HG03432 (cell line): Measurements from ENCODE around the gene MADD.
"Not testable (repeated sequence)": the region's sequence is repeated elsewhere in the genome, so short reads cannot be mapped to it uniquely, and the experiment has no call there.

Experiments used
- ATAC-seq: cut with Tn5 transposase; IDR thresholded peaks from one replicate; pipeline ENCODE4 v1.9.1; 2021; ENCODE audit warnings: mild to moderate bottlenecking, moderate library complexity; ENCODE audit not compliant: unreplicated experiment

The MADD gene

GRCh38 chr11:47272706-47273105 is 2.8 kb downstream of the MADD start:
- ATAC-seq, result no peak

DNA sequence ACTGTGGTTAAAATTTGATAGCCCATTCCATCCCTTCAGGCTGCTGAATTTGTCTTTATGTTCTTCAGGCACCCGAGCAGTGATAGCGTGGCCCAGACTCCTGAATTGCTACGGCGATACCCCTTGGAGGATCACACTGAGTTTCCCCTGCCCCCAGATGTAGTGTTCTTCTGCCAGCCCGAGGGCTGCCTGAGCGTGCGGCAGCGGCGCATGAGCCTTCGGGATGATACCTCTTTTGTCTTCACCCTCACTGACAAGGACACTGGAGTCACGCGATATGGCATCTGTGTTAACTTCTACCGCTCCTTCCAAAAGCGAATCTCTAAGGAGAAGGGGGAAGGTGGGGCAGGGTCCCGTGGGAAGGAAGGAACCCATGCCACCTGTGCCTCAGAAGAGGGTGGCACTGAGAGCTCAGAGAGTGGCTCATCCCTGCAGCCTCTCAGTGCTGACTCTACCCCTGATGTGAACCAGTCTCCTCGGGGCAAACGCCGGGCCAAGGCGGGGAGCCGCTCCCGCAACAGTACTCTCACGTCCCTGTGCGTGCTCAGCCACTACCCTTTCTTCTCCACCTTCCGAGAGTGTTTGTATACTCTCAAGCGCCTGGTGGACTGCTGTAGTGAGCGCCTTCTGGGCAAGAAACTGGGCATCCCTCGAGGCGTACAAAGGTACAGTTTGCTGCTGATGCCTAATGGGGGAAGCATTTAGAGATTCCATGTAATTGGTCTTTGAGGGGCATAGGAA is 4.7 kb downstream of the MADD start:
- ATAC-seq, result no peak

GRCh38 chr11:47276923-47277322 is 7.0 kb downstream of the MADD start:
- ATAC-seq, result no peak

DNA sequence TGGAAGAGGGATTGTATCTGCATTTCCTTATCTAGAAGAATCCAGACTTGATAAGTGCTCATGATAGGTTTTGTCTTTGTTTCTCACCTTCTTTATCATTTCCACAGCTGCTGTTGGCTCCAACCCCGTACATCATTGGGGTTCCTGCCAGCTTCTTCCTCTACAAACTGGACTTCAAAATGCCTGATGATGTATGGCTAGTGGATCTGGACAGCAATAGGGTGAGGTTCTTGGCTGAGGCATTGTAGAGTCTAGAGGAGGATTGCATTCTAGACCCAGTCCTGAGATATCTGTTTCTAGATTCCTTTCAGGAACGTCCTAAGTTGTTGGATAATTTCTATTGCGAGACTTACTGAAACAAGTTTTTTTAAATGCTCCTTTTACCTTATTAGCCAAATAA is 8.1 kb downstream of the MADD start:
- ATAC-seq, result no peak

DNA sequence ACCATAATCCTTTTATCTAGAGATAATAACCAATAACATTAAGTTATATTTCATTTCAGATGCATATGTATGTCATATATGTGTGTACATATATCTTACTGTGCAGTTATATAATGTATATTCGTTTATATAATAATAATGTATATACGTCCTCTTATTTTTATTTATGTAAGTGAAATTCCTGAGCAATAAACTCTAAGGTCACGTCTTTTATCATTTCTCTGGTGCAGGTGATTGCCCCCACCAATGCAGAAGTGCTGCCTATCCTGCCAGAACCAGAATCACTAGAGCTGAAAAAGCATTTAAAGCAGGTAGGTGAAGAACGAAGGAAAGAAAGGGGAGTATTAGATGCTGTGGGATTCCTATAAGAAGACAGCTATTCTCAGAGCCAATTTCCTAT is 8.8 kb downstream of the MADD start:
- no peak for ATAC-seq

GRCh38 chr11:47280099-47280498 is 10.2 kb downstream of the MADD start:
- ATAC-seq, result no peak

DNA sequence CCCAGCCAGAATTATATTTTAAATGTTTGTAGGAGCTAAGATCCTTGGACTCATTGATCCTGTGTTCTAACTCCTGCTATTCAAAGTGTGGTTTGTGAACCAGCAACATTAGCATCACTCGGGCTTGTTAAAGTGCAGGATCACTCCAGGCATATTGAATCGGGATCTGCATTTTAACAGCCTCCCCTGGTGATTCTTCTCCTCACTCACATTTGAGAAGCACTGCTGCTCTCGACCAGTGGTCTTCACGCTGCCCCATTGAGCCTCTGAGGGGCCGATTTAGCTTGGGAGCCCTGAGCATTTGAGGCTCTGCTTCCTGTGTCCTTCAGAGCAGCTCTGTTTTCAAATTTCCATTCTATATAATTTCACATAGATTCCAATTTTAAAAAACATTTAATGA is 10.9 kb downstream of the MADD start:
- ATAC-seq, result no peak

DNA sequence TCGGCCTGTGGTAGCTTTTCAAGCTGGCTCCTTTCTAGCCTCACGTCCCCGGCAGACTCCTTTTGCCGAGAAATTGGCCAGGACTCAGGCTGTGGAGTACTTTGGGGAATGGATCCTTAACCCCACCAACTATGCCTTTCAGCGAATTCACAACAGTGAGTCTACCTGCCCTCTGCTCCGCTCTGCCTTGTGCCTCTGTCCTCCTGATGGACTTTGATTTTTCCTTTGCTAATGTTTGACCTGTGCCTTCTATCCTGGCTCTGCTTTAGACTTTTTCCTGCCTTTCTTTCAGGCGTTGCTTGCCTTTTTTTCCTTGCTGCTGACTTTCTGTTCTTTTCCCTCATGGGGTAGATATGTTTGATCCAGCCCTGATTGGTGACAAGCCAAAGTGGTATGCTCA is 12.5 kb downstream of the MADD start:
- ATAC-seq, result no peak

- no peak for ATAC-seq
These were observed 14.2 kb downstream of the MADD start for GRCh38 chr11:47284151-47284550.

GRCh38 chr11:47285969-47286770 is 16.2 kb downstream of the MADD start:
- no peak for ATAC-seq

DNA sequence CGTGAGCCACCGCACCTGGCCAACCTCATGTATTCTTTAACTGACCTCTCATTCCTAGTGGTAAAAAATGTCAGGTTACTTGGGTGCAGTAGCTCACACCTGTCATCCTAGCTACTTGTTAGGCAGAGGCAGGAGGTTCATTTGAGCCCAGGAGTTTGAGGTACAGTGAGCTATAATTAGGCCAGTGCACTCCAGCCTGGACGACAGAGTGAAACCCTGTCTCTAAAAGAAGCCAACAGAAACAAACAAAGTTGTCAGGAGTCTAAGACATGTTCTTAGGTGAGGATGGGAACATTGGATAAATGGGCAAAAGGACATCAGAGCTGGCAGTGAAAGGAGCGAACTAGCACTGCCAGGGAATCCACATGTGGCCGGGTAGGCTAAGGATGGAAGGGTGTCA is 18.1 kb downstream of the MADD start:
- ATAC-seq, result no peak

DNA sequence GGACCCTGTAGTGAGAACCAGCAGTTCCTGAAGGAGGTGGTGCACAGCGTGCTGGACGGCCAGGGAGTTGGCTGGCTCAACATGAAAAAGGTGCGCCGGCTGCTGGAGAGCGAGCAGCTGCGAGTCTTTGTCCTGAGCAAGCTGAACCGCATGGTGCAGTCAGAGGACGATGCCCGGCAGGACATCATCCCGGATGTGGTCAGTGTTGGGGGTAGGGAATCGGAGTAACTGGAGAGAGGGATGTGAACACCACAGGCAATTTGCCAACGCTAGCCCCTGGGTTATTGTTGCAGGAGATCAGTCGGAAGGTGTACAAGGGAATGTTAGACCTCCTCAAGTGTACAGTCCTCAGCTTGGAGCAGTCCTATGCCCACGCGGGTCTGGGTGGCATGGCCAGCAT is 19.9 kb downstream of the MADD start:
- ATAC-seq, result no peak

DNA sequence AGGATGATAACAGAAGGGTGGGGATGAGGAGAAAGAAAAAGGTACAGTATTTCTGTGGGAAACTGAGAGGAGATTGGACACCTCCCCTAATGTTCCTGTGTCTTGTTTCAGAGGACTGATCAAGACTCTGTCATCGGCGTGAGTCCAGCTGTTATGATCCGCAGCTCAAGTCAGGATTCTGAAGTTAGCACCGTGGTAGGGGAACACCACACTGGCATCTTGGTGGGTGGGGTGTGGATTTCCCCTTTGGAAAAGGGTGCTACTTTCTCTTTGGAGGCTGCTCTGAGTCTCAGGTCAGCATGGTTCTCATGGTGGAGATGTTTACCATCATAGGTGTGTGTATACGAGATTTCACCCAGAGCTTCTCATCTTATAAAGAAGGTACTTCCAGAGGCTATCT is 25.5 kb downstream of the MADD start:
- no peak for ATAC-seq

DNA sequence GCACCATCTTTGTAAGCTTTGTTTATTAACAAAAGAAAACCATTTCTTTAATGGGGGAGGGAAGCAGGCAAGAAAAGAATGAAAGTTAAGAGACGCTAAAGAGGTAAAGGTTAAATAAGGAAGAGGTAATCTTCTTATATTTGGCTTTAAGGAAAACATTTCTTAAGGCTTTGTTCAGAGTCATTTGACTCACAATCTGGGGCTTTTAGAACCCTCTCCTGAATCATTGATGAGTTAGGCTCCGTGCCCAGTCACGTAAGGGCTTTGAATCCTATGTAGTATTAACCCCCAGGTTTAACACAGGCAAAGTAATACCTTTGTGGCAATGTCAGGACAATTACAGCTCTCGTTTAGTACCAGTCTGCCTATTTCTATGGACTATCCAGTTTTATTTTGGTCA is 26.1 kb downstream of the MADD start:
- no peak for ATAC-seq

- ATAC-seq, result no peak
These were observed 29.1 kb downstream of the MADD start for GRCh38 chr11:47299078-47299477.

- no peak for ATAC-seq
These were observed 32.9 kb downstream of the MADD start for GRCh38 chr11:47302853-47303252.

DNA sequence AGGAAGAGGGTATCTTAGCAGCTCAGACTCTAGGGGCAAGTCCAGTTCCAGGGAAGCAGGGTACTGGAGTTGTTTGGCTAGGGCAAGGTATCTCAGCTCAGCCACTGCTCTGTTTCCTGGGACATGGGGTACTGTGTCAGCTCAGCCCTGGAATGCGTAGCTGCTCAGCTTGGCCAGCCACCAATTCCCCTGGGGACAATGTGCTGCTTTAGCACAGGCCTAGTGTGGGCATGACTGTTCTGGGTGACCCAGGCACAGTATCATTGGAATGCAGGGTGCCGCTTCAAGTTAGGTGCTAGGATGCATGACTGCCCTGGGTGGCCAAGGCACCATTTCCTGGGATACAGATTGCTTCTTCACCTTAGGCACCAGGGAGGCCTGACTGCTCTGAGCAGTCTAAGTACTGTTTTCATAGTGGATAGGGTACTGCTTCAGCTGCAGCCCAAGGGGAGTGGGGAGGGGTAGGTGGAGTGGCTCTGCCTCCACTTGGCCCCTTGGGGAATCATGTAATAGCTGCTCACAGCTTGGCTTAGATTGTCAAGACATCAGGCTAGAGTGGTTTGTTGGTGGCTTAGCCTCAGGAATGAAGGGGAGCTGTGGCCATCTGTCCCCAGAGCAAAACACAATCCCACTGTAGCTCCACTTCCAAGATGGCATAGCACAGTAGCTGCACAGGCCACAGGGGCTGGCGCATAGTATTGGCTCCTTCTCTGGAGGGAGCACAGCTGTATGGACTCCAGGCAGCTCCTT is 36.0 kb downstream of the MADD start:
- no peak for ATAC-seq

- no peak for ATAC-seq
These were observed 36.5 kb downstream of the MADD start for GRCh38 chr11:47306484-47306844.

DNA sequence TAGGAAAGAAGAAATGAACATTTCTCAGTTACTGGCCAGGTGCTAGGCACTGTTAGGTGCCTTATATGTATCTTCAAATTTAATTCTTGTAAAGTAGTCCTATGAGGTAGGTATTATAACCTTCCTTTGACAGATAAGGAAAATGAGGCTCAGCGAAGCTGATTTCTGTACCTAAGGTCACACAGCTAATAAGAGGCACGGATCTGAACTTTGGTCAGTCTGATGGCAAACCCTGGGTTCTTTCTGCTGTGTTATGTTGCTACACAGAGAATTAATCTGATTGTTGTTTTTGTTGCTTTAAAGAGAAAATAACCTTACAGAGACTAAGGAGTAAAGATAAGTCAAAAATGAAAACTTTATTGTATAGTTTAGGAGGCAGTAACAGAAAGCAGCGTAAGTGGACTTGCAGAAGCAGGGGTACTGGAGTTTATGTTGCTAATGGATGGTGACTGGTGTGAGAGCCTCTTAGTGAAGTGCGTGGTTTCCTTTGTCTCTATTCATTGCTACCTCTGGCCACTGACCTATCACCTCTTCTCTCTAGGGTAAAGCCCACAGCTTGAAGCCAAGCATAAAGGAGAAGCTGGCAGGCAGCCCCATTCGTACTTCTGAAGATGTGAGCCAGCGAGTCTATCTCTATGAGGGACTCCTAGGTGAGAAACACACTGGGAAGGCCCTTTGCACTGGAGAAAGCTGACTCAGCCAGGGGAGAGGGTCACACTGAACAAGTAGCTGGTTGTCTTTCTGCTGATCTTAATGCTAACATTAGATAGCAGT is 38.3 kb downstream of the MADD start:
- no peak for ATAC-seq

- no peak for ATAC-seq
These were observed 45.1 kb downstream of the MADD start for GRCh38 chr11:47314992-47315391.

- ATAC-seq, result not testable (repeated sequence)
These were observed 46.6 kb downstream of the MADD start for GRCh38 chr11:47316501-47316900.
